Activated naive CD4-positive, alpha-beta T cell treated with anti-CD3 and anti-CD28 coated beads, Interleukin-2, amount 10 ng/mL, durations not matched to agents 7 days and 5 days (primary cell): ENCODE measurements around the gene ADORA2A.
A peak's percentile ranks its signal among the peaks of the same experiment; 100 is the strongest.

Experiments used
- CTCF ChIA-PET: fragments of 350-600 bp; sonication (Branson Sonifier 250); formaldehyde crosslinking; loops from one replicate; lab custom pipeline; 2021; ENCODE audit warnings: antibody characterized with exemption; lab: Charles Lee
- DNase-seq: peaks from one replicate; pipeline ENCODE4 v3.0.0-alpha.2; 2020
- H3K27ac Mint-ChIP-seq: one replicate; pipeline ENCODE4 v1.8.0; 2021; ENCODE audit warnings: mild to moderate bottlenecking, moderate library complexity, mixed read lengths
- H3K27me3 Mint-ChIP-seq: one replicate; pipeline ENCODE4 v1.8.0; 2021; ENCODE audit warnings: mild to moderate bottlenecking, mixed read lengths
- H3K36me3 Mint-ChIP-seq: one replicate; pipeline ENCODE4 v1.8.0; 2021; ENCODE audit warnings: mixed read lengths
- H3K4me1 Mint-ChIP-seq: one replicate; pipeline ENCODE4 v1.8.0; 2021; ENCODE audit warnings: mixed read lengths
- H3K4me3 Mint-ChIP-seq: one replicate; pipeline ENCODE4 v1.8.0; 2021; ENCODE audit warnings: mild to moderate bottlenecking, moderate library complexity, mixed read lengths
- H3K9me3 Mint-ChIP-seq: one replicate; pipeline ENCODE4 v1.8.0; 2021; ENCODE audit warnings: mixed read lengths

Gene ADORA2A

GRCh38 chr22:24417901-24418641 is 9.3 kb upstream of the ADORA2A start:
- Mint-ChIP-seq H3K36me3 (peaks cover 4% of the 10 kb centered on the region), H3K4me1 (peaks cover 7% of the 10 kb centered on the region), H3K9me3 (no peaks in the 10 kb centered on the region), H3K27me3 (peaks cover 17% of the 10 kb centered on the region), H3K4me3 (no peak overlapping the region), H3K27ac (no peak overlapping the region)
- DNase-seq = no peak
- CTCF ChIA-PET = interaction anchor here (1.0 to 2.9 kb wide), 3 partner anchors 104 to 108 kb away, joined by 3 to 7 read pairs (median 7); no protein-coding TSS in a partner anchor

GRCh38 chr22:24418786-24419474 is 8.5 kb upstream of the ADORA2A start:
- H3K9me3 Mint-ChIP-seq = no peaks in the 10 kb centered on the region
- peaks cover 9% of the 10 kb centered on the region for H3K4me1 Mint-ChIP-seq
- H3K4me3 Mint-ChIP-seq = no peak overlapping the region
- no peak overlapping the region for H3K27ac Mint-ChIP-seq
- DNase-seq = no peak
- H3K27me3 Mint-ChIP-seq = peaks cover 21% of the 10 kb centered on the region
- H3K36me3 Mint-ChIP-seq = peaks cover 4% of the 10 kb centered on the region
- CTCF ChIA-PET = interaction anchor here (1.0 to 2.9 kb wide), 3 partner anchors 103 to 107 kb away, joined by 3 to 7 read pairs (median 7); no protein-coding TSS in a partner anchor

GRCh38 chr22:24419475-24419850 is 7.9 kb upstream of the ADORA2A start:
- Mint-ChIP-seq H3K36me3 (peaks cover 4% of the 10 kb centered on the region), H3K9me3 (no peaks in the 10 kb centered on the region), H3K4me1 (peaks cover 9% of the 10 kb centered on the region), H3K4me3 (no peak overlapping the region), H3K27me3 (peaks cover 21% of the 10 kb centered on the region), H3K27ac (no peak overlapping the region)
- CTCF ChIA-PET = no interaction called here
- DNase-seq = no peak

- CTCF ChIA-PET = interaction anchor here (3.1 to 7.4 kb wide), 3 partner anchors 16 to 104 kb away, joined by 18 to 79 read pairs (median 48); no protein-coding TSS in a partner anchor
- peaks cover 27% of the 10 kb centered on the region for H3K27me3 Mint-ChIP-seq
- H3K4me1 Mint-ChIP-seq = peaks cover 12% of the 10 kb centered on the region
- no peak overlapping the region for H3K27ac Mint-ChIP-seq
- DNase-seq = no peak
- no peak overlapping the region for H3K4me3 Mint-ChIP-seq
- H3K9me3 Mint-ChIP-seq = no peaks in the 10 kb centered on the region
- peaks cover 2% of the 10 kb centered on the region for H3K36me3 Mint-ChIP-seq
Measured at GRCh38 chr22:24420072-24420976, 7.1 kb upstream of the ADORA2A start.

- no peak overlapping the region for H3K27ac Mint-ChIP-seq
- H3K4me1 Mint-ChIP-seq = peaks cover 18% of the 10 kb centered on the region
- H3K36me3 Mint-ChIP-seq = peaks cover 1% of the 10 kb centered on the region
- peaks cover 34% of the 10 kb centered on the region for H3K27me3 Mint-ChIP-seq
- no peak for DNase-seq
- CTCF ChIA-PET = interaction anchor here (1.0 to 7.4 kb wide), 5 partner anchors 11 to 103 kb away, joined by 3 to 79 read pairs (median 18); no protein-coding TSS in a partner anchor
- H3K9me3 Mint-ChIP-seq = no peaks in the 10 kb centered on the region
- no peak overlapping the region for H3K4me3 Mint-ChIP-seq
Measured at GRCh38 chr22:24420977-24421343, 6.4 kb upstream of the ADORA2A start.

GRCh38 chr22:24421428-24421931 is 5.9 kb upstream of the ADORA2A start:
- CTCF ChIA-PET = interaction anchor here (0.7 to 7.4 kb wide), 8 partner anchors 10 to 103 kb away, joined by 3 to 79 read pairs (median 6); no protein-coding TSS in a partner anchor
- Mint-ChIP-seq H3K27ac (peak overlapping the region; percentile 58), H3K36me3 (peaks cover 1% of the 10 kb centered on the region), H3K9me3 (no peaks in the 10 kb centered on the region), H3K4me1 (peaks cover 23% of the 10 kb centered on the region), H3K4me3 (peak overlapping the region; percentile 46), H3K27me3 (peaks cover 39% of the 10 kb centered on the region)
- peak; percentile 58 for DNase-seq

- CTCF ChIA-PET = interaction anchor here (0.7 to 7.4 kb wide), 11 partner anchors 10 to 102 kb away, joined by 3 to 79 read pairs (median 4); no protein-coding TSS in a partner anchor
- peaks cover 1% of the 10 kb centered on the region for H3K36me3 Mint-ChIP-seq
- peak overlapping the region; percentile 69 for H3K4me3 Mint-ChIP-seq
- no peaks in the 10 kb centered on the region for H3K9me3 Mint-ChIP-seq
- peaks cover 40% of the 10 kb centered on the region for H3K27me3 Mint-ChIP-seq
- H3K27ac Mint-ChIP-seq = peak overlapping the region; percentile 70
- no peak for DNase-seq
- H3K4me1 Mint-ChIP-seq = peaks cover 30% of the 10 kb centered on the region
Measured at GRCh38 chr22:24422102-24422665, 5.2 kb upstream of the ADORA2A start.

GRCh38 chr22:24423519-24424000 is 3.8 kb upstream of the ADORA2A start:
- Mint-ChIP-seq H3K27me3 (peaks cover 40% of the 10 kb centered on the region), H3K4me1 (peaks cover 39% of the 10 kb centered on the region)

GRCh38 chr22:24424001-24424900 is 3.1 kb upstream of the ADORA2A start:
- CTCF ChIA-PET = interaction anchor here (0.8 to 7.4 kb wide), 6 partner anchors 12 to 100 kb away, joined by 3 to 79 read pairs (median 6); no protein-coding TSS in a partner anchor
- Mint-ChIP-seq H3K4me3 (peak overlapping the region; percentile 65), H3K27me3 (peaks cover 40% of the 10 kb centered on the region), H3K36me3 (peaks cover 1% of the 10 kb centered on the region), H3K4me1 (peaks cover 45% of the 10 kb centered on the region), H3K9me3 (no peaks in the 10 kb centered on the region), H3K27ac (no peak overlapping the region)
- DNase-seq = peak; percentile 69

More at GRCh38 chr22:24423519-24424000, 3.8 kb upstream of the ADORA2A start:
- DNase-seq = peak; percentile 70
- Mint-ChIP-seq H3K9me3 (no peaks in the 10 kb centered on the region), H3K4me3 (peak overlapping the region; percentile 69), H3K27ac (no peak overlapping the region), H3K36me3 (peaks cover 1% of the 10 kb centered on the region)
- CTCF ChIA-PET = interaction anchor here (0.8 to 7.4 kb wide), 9 partner anchors 13 to 101 kb away, joined by 3 to 79 read pairs (median 5); no protein-coding TSS in a partner anchor

GRCh38 chr22:24424901-24425775 is 2.3 kb upstream of the ADORA2A start:
- Mint-ChIP-seq H3K9me3 (no peaks in the 10 kb centered on the region), H3K27me3 (peaks cover 40% of the 10 kb centered on the region), H3K4me1 (peaks cover 54% of the 10 kb centered on the region), H3K27ac (peak overlapping the region; percentile 93), H3K4me3 (peak overlapping the region; percentile 83), H3K36me3 (peaks cover 1% of the 10 kb centered on the region)
- no peak for DNase-seq
- CTCF ChIA-PET = interaction anchor here (0.9 to 7.4 kb wide), 4 partner anchors 12 to 99 kb away, joined by 3 to 79 read pairs (median 28); no protein-coding TSS in a partner anchor

GRCh38 chr22:24426436-24426835 is 963 bp upstream of the ADORA2A start:
- H3K27me3 Mint-ChIP-seq = peaks cover 37% of the 10 kb centered on the region
- H3K4me1 Mint-ChIP-seq = peaks cover 64% of the 10 kb centered on the region
- CTCF ChIA-PET = interaction anchor here (1.0 to 7.4 kb wide), 3 partner anchors 10 to 98 kb away, joined by 3 to 79 read pairs (median 48); no protein-coding TSS in a partner anchor
- H3K4me3 Mint-ChIP-seq = peak overlapping the region; percentile 83
- peaks cover 4% of the 10 kb centered on the region for H3K36me3 Mint-ChIP-seq
- no peaks in the 10 kb centered on the region for H3K9me3 Mint-ChIP-seq
- DNase-seq = no peak
- H3K27ac Mint-ChIP-seq = peak overlapping the region; percentile 93
